Fibroblast of skin of left quadriceps (primary cell): ENCODE results near the gene ADGRL3.

Experiments used
- DNase-seq, 2 experiments: peaks; one replicate each; pipeline ENCODE4 v3.0.0-alpha.2; 2013; ENCODE audit warnings: low read depth in 2 of 2

Gene ADGRL3

DNA sequence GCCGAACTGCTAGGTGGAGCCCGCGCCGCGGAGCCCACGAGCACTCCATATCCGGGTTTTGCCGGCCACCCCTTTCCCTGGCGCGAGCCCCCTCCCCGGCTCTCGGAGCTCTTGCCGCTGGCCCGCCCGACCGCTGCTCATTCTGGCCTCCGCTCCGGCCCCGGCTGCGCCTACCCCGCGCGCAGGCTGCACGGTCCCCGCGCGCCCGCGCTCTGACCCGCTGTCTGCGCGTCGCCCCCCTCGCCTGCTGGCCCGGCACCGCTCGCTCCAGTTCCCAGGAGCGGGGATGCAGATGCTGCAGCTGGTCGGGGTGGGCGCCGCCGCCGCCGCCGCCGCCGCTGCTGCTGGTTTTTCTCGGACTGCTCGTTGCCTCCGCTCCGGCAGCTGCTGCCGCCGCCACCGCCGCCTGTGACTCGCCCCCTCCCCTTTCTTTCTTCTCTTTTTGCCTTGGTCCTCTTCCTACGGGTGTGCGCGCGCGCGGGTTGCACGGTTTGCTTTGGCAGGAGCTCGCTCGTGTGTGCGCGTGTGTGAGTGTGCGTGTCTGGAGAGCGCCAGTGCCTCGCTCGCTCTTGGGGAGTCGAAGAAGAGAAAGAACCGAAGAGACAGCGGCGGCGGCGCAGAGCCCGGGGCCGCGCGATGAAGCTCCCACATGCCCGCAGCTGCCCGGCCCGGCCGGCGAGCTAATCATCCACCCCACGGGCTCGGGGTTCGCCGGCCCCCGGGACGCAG, at the start of gene ADGRL3:
Gene ADGRL3 (plus strand): TSS at position 140 of the 729 bp plus-strand sequence.
- no peak for DNase-seq

DNA sequence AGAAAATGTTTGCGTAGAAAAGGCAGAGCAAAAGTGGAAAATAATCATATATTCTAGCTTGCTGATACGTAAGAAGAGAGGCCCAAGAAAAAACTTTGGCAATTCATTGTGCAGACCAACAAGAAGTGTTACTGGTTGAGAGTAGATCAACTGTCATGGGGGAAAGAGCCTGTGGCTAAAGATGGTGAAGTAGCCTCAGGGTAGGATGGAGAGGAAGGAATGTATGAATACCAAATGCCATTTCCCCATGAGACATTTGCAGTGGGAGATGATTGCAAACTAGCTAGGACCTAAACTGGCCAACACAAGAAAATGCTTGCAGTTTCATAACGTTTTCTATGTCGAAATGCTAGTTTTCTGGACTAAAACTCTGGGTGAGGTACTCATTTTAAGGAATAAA, 47.7 kb upstream of the ADGRL3 start:
- DNase-seq: no peak

DNA sequence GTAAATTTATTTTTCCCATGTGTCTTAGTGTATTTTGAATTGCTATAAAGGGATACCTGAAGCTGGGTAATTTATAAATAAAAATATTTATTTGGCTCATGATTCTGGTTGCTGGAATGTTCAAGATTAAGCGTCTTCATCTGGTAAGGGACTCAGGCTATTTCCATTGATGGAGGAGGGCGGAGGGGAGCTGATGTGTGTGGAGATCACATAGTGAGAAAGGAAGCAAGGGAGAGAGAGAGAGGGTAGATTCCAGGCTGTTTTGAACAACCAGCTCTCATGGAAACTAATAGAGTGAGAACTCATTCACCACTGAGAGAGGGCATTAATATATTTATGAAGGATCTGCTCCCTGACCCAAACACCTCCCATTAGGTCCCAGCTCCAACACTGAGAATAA, 39.6 kb upstream of the ADGRL3 start:
- DNase-seq: no peak

DNA sequence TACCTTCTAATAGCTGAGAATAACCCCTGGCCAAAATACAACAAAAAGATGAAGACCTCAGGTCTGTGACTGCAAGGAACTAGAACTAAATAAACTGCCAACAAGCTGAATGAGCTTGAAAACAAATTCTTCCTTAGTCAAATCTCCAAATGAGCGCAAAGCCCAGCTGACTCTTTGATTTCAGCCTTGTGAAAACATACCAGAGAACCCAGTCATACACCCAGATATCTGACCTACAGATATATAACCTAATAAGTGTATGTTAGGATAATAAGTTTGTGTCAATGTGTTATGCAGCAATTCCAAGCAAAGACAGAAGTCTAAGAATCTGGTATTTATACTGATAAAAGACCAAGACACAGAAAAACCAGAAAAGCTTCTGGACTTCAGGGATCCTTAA, 38.0 kb upstream of the ADGRL3 start:
- DNase-seq: no peak

DNA sequence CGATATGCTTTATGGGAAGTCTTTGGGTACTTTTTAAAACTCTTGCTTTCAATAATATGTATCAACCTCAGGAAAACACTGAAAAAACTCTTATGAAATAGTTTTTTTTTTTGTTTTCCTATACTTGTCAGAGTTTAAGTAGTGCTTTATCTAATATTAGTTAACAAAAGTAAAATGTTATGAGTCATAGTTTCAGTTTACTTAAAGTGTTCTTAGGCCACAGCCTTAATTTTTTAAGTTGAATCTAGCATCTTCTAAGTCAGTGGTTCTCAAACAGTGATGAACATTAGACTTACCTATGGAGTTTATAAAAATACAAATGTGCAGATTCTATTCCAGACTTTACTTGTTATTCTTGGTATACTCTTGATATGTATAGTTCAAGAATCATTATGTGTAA, 26.3 kb upstream of the ADGRL3 start:
- no peak for DNase-seq

DNA sequence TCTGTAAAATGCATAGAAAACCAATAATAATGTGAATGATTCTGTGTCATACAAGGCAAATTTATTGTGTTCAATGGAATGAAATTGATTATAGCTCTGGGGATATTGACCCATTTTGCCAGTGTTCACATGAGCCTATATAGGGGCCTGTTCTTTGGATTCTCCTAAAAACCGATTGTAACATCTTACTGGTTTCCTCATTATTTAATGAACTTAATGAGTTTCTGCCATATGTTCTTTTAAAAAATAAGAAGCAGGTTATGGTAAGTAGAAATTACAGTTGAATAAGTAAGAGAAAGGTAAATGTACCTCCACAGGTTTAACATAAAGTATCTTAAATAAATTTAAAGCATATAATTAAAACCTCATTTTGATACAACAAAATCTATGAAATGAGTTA, 24.6 kb upstream of the ADGRL3 start:
- DNase-seq: no peak

DNA sequence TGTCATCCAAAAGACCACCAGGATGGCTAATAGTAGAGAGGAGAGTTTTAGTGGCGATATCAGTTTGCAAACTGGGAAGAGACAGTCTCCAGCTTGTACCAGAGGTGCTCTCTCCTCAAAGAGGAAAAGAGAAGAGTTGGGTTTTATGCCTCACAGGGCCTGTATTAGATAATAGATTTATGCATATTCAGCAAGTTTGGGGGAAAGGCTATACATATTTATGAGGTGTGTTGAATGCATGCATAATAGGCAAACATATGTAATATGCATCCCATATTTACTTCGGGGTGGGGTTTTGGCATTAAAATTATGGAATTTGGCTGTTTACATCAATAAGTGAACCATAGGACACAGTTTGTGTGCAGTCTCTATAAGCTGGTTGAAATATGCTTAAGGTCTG, 22.8 kb upstream of the ADGRL3 start:
- no peak for DNase-seq

DNA sequence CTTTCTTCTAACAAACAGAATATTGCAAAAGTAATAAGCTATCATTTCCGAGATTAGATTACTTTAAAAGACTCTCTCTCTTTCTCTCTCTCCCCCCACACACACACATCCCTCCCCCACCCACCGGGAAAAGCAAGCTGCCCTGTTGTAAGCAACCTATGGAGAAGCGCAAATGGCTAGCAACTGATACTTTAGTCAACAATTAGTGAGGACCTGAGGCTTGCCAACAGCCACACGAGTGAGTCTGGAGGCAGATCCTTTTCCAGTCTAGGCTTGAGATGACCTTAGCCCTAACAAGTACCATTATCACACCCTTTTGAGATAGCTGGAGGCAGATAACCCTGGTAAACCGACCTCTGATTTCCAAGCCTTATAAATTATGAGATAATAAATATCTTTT, 19.7 kb upstream of the ADGRL3 start:
- DNase-seq: no peak

DNA sequence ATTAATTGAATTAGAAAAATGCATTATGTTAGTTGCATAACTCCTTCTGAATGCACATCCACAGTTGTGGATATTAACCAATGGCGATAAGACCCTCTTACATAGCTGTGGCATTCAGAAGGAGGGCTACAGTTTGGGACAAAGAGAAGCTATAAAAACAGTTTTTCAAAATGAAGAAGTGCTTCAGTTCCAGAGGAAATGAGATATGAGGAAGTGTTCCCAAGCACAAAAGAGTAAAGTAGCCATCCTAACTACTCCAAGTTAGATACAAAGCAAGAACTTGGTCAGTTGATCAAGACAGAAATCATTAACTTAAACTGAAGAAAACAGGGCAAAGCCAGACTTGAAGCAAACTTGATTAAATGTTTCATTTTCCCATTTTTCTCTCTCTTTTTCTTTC, 17.2 kb upstream of the ADGRL3 start:
- DNase-seq: no peak

DNA sequence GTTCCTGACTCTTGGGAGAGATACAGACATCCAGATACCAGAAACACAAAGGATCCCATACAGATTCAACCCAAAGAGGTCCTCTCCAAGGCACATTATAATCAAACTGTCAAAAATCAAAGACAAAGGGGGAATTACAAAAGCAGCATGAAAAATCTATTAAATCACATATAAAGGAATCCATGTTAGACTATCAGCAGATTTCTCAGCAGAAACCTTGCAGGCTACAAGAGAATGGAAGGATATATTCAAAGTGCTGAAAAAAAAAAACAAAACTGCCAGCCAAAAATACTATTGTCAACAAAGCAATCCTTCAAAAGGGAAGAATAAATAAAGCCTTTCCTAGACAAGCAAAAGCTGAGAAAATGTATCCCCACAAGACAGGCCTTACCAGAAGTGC, 14.8 kb upstream of the ADGRL3 start:
- DNase-seq: no peak

DNA sequence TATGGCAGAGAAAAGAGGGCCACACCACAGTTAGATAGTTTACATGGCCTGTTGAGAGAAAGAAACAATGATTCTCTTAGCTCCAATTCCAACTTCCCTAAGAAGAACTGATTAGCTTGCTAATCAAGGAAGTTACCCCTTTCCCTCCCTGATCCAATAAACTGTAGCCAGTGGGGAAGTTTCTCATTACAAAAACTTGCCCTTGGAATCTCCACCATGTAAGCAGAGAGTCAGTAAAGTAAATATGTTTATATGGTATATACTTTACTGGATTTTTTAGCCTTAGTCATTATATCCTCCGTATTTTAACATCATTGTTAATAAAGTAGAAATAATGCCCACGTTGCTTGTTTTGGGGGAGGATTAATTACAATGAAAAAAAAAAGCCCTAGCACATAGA, 7.7 kb upstream of the ADGRL3 start:
- DNase-seq: no peak

DNA sequence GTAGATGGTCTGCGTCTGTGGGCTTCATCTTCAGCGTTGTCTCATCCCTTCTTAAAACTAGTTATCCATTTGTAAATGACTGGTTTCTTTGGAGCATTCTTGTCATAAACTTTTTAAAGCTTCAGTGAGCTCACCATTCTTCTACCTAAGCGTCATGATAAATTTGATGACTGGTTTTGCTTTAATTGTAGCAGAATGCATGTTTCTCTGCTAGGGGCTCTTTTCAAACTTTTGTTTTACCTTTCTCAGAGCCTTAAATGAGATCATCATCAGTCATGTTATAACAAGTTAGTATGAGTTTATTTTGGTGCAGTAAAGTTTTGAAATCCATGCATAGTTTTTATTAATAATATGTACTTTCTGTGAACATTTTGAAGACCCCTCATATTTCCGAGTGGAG, 6.3 kb upstream of the ADGRL3 start:
- DNase-seq: no peak

DNA sequence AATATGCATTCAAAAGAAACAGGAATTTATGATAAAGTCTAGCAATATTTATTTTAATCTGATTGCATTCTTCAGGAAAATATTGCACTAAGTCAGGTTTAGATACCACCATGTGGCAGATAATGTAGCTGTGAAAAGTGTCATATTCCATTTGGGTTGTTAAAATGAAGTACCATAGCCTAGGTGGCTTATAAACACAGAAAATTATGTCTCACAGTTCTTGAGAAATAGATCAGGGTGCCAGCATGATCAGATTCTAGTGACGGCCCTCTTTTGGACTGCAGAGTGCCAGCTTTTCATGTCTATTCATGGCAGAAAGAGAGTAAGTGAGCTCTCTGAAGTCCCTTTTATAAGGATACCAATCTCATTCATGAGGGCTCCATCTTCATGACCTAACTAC, 5.6 kb upstream of the ADGRL3 start:
- DNase-seq: no peak

DNA sequence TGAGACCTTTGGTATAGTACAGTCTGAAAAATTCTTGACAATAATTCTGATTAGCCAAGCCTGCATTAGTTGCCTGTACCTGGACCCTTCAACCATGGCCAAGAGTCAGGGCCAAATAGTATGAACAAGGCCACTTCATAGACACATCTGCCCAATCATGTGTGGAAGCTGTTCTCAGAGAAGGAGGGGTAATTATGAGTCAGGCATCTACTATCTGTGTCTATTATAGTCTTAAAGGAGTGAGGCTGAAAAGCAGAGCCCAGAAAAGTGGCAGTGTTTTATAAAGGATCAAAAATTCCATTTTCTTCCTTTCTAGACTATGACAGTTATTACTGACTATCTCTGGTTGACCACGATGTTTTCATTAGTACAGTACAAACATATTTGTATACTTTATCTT, 5.0 kb upstream of the ADGRL3 start:
- DNase-seq: no peak

DNA sequence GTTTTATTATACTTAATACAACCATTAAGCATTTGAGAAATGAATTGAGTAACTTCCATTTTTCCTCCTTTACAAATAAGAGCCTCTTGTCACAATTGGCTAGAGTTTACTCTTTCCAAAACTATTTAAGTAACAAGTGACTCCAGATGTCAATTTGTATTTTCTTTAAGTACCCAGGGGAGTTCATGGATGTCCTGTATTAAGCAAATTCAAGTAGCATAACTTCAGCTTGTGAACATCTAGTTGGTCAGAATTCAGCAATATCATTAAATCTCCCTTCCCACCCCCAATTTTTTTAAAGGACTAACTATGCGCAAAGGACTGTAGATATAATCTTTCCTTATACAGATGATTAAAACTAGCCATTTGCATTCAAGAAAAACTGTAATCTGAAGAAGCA, 1.4 kb upstream of the ADGRL3 start:
- DNase-seq: no peak

DNA sequence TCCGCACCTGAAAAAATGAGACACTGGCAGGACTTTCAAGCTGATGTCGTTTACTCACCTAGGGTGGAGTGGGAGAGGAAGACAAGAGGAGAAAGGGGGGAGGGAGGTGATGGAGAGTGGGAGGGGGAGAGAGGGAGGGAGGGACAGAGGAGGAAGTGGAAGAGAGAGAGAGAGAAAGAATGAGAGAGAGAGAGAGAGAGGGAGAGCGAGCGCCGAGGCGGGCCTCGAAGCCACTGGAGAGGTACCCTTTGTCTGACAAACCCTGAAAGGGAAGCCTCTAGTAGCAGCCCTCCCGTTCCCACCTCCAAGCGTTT, 296 bp upstream of the ADGRL3 start:
- no peak for DNase-seq

DNA sequence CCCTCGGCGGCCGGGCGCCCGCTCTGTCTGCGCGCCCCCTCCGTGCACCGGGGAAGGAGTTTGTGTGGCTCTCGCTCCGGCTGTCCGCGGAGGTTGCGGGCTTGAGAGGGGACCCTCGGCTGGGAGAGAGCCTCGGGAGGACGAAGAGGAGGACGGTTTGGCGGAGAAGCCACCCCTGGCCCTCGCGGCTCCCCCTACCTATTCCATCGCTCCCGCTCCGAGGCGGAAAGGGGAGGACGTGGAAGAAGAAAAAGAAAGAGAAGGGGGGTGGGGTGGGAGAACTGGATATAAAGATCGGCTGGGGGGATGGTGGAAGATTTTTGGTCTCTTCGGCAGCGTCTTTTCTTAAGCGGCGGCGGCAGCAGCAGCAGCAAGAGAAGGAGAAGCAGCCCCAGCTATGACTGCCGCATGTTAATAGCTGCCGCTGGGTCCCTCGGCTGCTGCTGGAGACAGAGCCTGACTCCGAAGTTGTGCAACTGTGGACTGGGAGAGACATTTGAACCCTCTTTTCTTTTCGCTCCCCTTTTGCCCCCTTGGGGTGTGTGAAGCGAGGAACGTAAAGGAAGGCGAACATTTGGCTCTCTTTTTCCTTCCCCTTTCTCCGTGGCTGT, 895 bp downstream of the ADGRL3 start:
- DNase-seq: no peak

DNA sequence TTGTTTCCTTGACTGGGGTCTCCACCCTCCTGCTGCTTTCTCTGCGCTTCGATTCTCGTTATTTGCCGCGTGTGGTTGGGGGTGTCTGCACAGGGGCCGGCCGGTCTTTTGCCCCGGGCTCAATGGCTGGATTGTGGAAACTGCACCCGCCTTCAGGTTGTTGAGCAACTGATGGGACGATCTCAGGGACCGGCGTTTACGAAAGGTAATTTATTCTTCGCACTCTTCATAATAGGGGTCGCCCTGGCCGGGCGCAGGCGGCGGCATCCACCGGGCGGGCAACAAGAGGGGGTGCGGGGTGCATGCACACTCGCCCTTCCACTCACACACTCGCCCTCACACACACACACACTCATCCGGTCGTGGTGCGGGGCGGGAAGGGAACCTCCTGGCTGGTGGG, 1.4 kb downstream of the ADGRL3 start:
- no peak for DNase-seq

DNA sequence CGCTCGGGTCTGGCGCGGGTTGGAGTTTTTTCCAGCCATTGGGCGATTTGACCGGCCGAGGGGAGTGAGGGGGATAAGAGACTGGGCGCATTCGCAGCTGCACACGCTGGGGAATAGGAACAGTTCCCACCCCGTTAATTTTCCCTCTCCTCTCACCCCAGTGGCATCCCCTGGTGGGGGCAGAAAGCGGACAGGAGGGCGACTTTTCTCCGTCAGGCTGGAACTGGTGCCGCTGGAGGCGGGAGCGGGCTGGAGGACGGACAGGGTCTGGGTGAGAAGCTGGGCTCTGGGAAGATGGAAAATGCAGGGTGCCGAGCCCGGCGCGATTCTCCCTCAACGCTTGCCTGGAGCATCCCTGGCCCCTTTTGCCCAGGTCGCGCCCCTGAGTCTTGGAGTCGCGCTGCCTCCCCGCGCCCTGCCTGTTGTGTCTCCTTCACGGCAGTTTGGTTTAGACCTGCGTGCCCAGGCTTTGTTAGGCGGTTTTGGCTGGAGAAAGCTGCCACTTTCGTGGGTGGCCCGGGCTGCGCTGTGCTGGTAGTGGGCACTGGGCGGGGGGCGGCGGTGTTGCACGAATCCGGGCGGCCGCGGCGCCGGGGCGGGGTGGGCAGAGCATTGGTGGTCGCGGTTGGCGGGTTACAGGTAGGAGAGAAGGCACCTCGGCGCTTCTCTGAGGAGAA, 2.0 kb downstream of the ADGRL3 start:
- DNase-seq: no peak

DNA sequence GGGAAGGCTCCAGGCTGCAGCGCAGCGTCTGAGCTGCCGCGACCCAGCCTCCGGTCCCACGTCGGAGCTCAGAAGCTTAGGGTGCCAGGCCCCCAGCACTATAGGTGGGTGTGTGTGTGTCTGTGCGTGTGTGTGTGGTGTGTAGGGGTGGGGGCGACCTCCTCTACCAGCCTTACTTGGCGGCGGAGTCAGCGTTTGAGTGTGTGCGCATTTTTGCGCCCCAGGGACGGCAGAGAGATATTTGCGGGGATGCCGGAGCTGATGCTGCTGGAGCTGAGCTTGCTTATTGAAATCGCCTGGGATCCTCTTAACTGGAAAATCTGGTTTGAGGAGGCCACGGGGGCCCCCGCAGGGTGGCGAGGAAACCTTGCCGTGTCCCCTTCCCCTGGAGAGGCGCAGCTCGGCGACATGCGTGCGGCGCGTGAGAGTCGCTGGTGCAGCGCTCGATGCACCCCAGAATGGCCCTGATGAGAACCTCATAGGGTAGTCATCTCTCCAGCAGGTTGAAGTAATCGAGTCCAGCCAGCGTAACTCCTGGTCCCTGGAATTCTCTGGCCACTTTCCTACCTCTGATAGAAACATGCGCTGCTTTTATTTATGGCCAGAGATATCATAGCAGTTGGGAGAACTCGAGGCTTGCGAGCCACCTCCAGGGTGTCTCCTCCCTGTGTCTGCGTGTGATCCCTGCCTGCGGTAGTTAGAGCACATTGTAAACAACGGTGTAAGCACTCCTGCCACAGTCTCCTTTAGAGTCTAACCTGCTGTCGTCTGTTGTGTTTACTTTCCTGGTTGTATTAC, 2.7 kb downstream of the ADGRL3 start:
- no peak for DNase-seq

DNA sequence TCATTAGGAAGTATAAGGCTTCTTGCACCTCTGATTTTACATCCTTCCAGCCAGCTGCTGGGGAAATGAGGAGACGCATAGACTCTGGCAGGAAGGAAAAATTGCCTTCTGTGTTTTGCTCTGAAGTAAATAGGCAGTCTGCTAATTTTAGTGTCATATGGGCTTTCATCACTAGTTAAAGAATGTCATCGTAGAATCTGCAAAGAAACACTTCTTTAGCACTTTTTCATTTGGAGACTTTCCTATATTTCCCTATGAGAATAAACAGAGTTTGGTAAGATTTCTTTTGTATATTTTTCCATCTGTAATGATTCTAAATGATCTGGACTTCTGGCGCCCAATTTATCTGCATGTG, 3.3 kb downstream of the ADGRL3 start:
- DNase-seq: no peak

DNA sequence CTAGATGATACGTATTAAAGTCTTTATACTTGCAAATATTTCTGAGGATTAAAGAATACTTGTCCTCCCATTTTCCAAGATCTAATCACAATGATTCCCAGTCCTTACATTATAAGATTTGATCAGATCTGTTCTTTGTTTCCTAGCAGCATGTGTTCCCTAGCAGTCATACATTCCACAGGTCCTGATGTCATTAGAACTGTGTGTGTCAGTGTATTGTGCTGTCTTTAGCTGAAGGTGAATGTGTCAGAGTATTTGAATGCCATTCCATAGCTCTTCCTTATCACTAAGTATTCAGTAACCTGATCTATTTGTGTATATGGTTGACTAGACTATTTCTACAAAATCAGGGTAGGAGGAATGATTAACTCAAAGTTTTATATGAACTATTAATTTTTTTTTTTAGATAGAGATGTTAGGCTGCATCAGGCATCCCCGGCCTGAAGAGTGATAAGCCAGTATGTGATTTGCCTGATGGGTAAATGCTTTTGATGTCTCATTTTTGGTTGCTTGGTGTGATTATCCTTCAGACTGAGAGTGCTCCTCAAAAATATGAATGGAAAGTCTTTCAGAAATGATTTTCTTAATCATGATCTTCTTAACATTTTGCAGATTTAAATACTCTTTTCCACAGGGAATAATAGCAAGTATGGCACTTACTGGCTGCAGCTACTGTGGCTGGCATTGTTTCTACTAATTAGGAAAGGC, 4.4 kb downstream of the ADGRL3 start:
- no peak for DNase-seq
